H1 (cell line): ENCODE measurements around the gene RASGEF1B.

Experiments
- CEBPB ChIP-seq: IDR thresholded peaks from 2 replicates; pipeline ENCODE4 v1.6.1; 2012; ENCODE audit warnings: low read depth, low read length
- POLR2A ChIP-seq, 2 experiments: IDR thresholded peaks; 1 replicate in 1 of 2; 2 replicates in 1 of 2; pipeline ENCODE4 v1.6.1; 2011; ENCODE audit warnings: low read depth in 2 of 2, low read length in 2 of 2, mild to moderate bottlenecking in 2 of 2; ENCODE audit errors: control extremely low read depth in 1 of 2
- SP1 ChIP-seq: IDR thresholded peaks from 2 replicates; pipeline ENCODE4 v1.6.1; 2011; ENCODE audit warnings: low read depth, low read length
- TF ChIP-seq, protein P1 (sequence below), 3 experiments: IDR thresholded peaks; 1 replicate in 2 of 3; 2 replicates in 1 of 3; pipeline versions ENCODE4 v1.5.1 to v1.6.1; 2011; ENCODE audit warnings: low read length in 3 of 3, mild to moderate bottlenecking in 3 of 3, inconsistent platforms in 2 of 3, low read depth in 1 of 3, moderate library complexity in 1 of 3; ENCODE audit not compliant: insufficient read depth in 1 of 3; ENCODE audit errors: control extremely low read depth in 1 of 3

DNA sequence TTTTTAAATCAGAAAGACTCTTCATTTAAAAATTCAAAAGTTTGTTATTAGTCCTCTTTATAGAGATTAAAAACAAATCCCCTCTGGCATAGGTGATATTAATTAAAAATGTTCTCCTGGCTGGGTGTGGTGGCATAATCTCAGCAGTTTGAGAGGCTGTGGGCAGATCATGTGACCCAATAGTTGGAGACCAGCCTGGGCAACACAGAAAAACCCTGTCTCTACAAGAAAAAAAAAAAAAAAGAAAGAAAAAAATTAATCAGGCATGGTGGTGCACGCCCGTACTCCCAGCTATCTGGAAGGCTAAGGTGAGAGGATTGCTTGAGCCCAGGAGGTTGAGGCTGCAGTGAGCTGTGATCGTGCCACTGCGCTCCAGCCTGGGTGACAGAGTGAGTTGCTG is 38.9 kb downstream of the RASGEF1B start:
- TF ChIP-seq, protein P1, sequence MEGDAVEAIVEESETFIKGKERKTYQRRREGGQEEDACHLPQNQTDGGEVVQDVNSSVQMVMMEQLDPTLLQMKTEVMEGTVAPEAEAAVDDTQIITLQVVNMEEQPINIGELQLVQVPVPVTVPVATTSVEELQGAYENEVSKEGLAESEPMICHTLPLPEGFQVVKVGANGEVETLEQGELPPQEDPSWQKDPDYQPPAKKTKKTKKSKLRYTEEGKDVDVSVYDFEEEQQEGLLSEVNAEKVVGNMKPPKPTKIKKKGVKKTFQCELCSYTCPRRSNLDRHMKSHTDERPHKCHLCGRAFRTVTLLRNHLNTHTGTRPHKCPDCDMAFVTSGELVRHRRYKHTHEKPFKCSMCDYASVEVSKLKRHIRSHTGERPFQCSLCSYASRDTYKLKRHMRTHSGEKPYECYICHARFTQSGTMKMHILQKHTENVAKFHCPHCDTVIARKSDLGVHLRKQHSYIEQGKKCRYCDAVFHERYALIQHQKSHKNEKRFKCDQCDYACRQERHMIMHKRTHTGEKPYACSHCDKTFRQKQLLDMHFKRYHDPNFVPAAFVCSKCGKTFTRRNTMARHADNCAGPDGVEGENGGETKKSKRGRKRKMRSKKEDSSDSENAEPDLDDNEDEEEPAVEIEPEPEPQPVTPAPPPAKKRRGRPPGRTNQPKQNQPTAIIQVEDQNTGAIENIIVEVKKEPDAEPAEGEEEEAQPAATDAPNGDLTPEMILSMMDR (IDR thresholded peaks at IDR 0.05; ENCODE audit: control extremely low read depth in 1 of 3, insufficient read depth in 1 of 3, low read depth in 1 of 3, low read length in 3 of 3) = no peak
- TF ChIP-seq SP1 (no peak), POLR2A (IDR thresholded peaks at IDR 0.05; ENCODE audit: control extremely low read depth in 1 of 2, low read depth in 2 of 2, low read length in 2 of 2) (no peak), CEBPB (no peak)
